Vagina (tissue), 2 donors: ENCODE results near the gene TMEM114.

ENCODE experiments used
- POLR2A ChIP-seq, 2 donors: fragments of 450-650 bp; IDR thresholded peaks; one replicate each; pipeline ENCODE4 v1.6.1; 2017; ENCODE audit warnings: antibody characterized with exemption in 2 of 2, mild to moderate bottlenecking in 2 of 2, moderate library complexity in 2 of 2
- POLR2AphosphoS5 ChIP-seq, 2 donors: sonication (generic); formaldehyde crosslinking; IDR thresholded peaks; one replicate each; pipeline ENCODE4 v1.9.0; 2017; ENCODE audit warnings: antibody characterized with exemption in 2 of 2, mild to moderate bottlenecking in 2 of 2, low read depth in 1 of 2; ENCODE audit not compliant: insufficient read depth in 1 of 2
- TF ChIP-seq, protein P1 (sequence below), 3 experiments: fragments of 450-650 bp in 2 of 3; fragments of 200-600 bp in 1 of 3; sonication (generic) in 1 of 3; IDR thresholded peaks; one replicate each; pipeline ENCODE4 v1.5.1; 2017 to 2019; ENCODE audit warnings: antibody characterized with exemption in 3 of 3, mild to moderate bottlenecking in 2 of 3, moderate library complexity in 2 of 3

DNA sequence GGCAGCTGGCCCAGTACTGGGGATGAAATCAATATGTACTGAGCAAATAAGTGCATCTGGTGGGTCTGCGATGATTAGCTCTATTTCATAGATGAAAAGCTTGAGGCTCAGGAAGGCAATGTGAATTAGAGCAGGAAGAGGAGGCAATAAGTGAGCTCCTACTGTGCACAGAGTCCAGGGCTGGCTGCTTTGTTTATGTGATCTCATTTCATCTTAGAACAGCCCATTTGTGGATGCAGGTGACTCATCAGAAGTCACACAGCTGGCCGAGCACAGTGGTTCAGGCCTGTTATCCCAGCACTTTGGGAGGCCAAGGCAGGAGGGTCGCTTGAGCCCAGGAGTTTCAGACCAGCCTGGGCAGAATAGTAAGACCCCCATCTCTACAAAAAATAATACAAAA is 7.1 kb downstream of the TMEM114 start:
- TF ChIP-seq POLR2A (IDR thresholded peaks at IDR 0.05) (no peak), POLR2AphosphoS5 (IDR thresholded peaks at IDR 0.05; ENCODE audit: insufficient read depth in 1 of 2, low read depth in 1 of 2) (no peak)
- TF ChIP-seq, protein P1, sequence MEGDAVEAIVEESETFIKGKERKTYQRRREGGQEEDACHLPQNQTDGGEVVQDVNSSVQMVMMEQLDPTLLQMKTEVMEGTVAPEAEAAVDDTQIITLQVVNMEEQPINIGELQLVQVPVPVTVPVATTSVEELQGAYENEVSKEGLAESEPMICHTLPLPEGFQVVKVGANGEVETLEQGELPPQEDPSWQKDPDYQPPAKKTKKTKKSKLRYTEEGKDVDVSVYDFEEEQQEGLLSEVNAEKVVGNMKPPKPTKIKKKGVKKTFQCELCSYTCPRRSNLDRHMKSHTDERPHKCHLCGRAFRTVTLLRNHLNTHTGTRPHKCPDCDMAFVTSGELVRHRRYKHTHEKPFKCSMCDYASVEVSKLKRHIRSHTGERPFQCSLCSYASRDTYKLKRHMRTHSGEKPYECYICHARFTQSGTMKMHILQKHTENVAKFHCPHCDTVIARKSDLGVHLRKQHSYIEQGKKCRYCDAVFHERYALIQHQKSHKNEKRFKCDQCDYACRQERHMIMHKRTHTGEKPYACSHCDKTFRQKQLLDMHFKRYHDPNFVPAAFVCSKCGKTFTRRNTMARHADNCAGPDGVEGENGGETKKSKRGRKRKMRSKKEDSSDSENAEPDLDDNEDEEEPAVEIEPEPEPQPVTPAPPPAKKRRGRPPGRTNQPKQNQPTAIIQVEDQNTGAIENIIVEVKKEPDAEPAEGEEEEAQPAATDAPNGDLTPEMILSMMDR (IDR thresholded peaks at IDR 0.05) = no peak
